HG02852 (cell line): ENCODE results near the gene C5orf58.

Experiments used
- ATAC-seq: cut with Tn5 transposase; IDR thresholded peaks from one replicate; pipeline ENCODE4 v1.9.1; 2021; ENCODE audit warnings: mild to moderate bottlenecking, moderate library complexity; ENCODE audit not compliant: unreplicated experiment

Gene C5orf58

DNA sequence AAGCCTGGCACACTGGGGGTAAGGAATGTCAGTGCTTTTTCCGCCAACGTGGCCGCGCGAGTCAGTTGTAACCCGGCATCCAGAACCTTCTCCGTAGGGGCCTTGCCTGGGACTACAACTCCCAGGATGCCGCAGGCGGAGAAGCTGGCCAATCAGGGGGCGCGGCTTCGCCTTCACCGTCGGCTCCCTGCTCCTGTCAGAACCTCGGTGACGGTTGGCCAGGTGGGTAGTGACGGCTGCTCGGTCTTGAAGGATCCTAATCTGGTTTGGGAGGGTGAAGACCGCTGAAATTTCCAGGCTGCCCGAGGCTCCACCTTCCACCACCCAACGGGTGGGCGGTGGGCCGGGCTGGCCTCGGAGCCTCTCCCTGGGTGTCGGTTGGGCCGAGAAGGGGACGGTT is at the start of gene C5orf58:
TSS of gene C5orf58 (plus strand) at position 200 of the 400 bp plus-strand sequence. CDS start 1,992 bp downstream, outside the sequence.
- no peak for ATAC-seq

DNA sequence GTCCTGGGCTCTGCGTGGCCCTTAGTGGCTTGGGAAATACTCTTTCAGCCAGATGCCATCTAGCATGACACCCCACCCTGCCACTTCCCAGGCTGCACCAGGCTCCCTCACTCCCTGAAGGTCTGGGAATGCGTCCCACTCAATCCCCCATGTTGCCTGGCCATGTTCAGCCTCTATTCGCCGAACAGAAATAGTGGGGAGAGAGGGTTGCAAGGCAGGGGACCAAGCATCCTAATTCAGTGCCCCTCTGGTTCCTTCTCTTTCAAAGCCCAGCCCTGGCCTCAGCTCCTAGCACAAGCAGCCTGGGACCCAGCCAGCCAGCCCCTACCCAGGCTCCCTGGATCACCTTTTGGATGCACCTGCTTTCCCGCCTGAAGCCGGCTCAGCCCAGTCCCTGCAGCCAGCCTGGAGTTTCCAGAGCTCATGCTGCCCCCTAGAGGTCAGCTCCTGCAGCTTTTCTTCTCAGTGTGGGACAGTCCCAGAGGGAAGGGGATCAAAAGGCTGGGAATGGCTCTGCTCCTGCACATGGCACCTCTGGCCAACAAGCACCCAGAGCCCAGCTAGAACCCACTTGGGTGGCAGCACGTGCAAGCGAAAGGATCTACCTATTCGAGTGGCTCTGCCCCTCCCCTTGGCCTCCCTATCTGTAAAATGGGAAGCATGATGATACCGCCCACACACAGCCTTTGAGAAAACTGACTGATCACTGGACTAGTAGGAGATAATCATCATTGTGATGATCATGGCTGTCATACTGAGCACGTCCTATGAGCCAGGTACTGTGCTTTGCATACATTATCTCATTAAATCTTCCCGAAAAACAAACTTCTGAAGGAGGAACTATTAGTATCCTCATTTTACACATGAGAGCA is 48.7 kb upstream of the C5orf58 start:
- no peak for ATAC-seq

DNA sequence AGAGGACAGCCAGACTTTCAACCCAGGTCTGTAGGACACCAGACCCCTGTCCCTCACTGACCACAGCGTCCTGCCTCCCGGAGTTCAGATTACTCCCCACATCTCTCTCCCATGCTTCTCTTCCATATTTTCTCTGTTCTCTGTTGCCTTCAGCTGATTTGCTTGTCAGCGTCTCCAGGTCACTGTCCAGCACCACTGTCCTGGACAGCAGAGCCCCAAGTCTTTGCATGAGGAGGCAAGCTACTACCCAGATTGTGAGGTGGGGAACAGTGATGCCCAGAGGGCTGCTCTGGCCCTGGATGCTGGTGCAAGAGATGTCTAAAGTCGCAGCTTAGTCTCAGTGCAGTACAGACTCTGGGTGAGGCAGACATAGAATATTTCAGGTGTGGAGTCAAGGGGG is 48.0 kb upstream of the C5orf58 start:
- no peak for ATAC-seq

- ATAC-seq, result no peak
Measured at GRCh38 chr5:170186156-170186555, 46.6 kb upstream of the C5orf58 start.

DNA sequence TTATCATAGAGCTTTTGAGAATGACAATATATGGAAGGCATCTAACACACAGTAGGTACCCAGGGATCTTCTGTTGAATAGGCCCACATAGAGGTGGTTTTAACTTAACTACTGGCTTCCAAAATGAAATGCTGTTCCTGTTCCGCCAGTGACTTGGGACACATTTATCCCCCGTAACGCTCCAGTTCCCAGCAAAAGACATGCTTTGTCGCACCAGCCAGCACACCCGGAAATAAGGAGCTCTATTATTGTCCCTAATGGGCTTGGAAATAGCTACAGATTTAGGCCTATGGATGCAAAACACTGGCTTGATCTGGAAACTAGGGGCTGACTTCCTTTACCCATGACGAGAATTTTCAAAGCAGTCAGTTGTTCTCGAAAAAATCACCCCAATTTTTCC is 45.9 kb upstream of the C5orf58 start:
- ATAC-seq, result no peak

DNA sequence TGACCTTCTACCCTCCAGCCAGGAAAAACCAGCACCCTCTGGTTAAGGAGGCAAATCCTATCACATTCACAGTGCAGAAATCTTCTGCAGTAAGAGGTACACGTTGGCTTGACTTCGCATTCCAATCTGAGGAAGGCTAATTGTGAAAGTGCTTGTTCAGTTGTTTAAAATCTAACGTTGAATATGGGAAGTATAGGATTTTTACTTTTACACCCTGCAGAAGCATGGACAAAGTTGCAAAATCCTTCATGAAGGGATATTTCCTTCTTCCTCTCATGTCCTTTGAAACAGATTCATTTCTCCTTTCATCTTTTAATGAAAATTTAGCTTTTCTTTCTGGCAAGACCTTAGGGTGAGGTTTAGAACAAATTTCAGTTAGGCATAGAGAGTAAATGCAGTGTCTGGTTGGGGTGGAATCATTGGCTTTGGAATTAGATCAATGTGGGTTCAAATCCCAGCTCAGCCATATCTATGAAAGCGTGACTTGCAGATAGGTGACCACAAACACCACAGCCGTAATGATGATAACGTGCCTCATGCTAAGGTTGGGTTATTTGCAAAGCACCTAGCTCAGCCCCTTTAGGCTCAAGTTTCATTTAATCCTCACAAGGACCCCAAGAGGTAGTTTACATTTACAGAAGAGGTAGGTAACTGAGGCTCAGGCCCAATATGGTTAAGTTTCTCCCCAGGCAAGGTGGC is 42.2 kb upstream of the C5orf58 start:
- no peak for ATAC-seq

DNA sequence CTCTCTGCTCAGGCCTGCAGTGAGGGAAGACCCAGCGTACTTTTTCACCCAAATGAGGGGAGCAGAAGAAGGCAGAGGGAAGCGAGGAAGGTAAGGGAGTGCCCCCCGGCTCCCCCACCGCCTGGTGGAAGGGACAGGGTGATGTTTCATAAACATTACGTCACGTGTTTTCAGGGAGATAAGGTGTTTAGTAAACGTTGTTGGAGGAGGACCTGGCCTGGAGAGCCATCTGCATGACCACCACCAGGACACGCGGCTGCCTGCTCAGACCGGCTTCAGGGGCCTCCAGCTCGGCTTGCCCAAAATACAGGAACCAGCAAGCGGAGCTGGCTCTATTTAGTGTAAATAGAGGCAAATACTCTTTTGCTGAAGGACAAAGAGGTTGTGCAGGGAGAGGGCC is 40.0 kb upstream of the C5orf58 start:
- no peak for ATAC-seq

- ATAC-seq, result no peak
Measured at GRCh38 chr5:170195961-170196360, 36.8 kb upstream of the C5orf58 start.

GRCh38 chr5:170200876-170201275 is 31.9 kb upstream of the C5orf58 start:
- ATAC-seq, result no peak

GRCh38 chr5:170201311-170201710 is 31.5 kb upstream of the C5orf58 start:
- ATAC-seq, result no peak

DNA sequence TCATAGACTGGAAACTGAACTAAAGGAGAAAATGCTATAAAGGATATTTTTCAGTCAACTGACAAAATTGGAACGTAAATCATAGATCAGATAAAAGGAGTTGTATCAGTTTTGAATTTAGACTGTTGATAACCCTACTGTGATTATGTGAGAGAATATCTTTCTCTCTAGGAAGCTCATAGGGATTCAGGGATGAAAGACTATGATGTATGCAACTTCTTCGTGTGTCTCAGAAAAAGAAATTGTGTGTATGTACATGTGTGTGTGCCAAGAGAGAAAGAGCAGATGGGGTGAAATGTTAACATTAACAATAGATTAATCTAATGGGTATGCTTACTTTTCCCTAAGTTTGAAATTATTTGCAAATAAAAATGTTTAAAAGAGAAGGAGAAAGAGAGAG is 30.7 kb upstream of the C5orf58 start:
- no peak for ATAC-seq

- ATAC-seq, result no peak
Measured at GRCh38 chr5:170204202-170204601, 28.6 kb upstream of the C5orf58 start.

DNA sequence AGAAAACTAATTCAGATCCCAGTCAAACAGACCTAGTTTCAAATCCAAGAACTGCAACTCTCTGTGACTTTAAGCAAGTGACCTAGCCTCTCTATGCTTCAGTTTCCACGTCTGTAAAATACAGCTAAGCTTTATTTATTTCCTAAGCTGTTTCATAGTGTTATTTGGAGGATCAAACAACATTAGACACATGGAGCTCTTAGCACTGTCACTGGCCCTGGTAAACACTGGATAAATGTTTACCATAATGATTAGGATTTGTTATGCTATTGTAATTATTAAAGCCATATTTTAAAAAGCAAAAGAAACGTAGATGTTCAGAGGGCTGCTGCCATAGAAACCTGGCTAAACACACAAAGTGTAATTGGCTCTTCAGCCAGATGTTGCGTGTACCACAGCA is 26.6 kb upstream of the C5orf58 start:
- no peak for ATAC-seq

DNA sequence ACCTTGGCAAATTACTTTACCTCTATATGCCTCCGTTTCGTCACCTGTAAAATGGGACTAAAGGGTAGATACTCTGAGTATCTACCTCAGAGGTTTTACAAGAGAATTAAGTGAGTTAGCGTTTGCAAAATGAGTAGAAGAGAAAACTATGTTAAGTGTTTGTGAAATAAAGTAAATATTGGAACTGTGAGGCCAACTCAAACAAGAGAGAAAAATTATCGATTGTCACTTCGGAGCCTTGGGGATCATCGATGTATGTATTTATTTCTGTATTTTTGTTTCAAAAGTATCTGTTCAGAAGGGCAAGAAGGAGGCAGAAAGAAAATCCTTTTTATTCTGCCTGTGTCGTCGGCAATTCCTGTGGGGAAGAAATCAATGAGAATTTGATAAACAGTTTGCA is 25.8 kb upstream of the C5orf58 start:
- no peak for ATAC-seq

DNA sequence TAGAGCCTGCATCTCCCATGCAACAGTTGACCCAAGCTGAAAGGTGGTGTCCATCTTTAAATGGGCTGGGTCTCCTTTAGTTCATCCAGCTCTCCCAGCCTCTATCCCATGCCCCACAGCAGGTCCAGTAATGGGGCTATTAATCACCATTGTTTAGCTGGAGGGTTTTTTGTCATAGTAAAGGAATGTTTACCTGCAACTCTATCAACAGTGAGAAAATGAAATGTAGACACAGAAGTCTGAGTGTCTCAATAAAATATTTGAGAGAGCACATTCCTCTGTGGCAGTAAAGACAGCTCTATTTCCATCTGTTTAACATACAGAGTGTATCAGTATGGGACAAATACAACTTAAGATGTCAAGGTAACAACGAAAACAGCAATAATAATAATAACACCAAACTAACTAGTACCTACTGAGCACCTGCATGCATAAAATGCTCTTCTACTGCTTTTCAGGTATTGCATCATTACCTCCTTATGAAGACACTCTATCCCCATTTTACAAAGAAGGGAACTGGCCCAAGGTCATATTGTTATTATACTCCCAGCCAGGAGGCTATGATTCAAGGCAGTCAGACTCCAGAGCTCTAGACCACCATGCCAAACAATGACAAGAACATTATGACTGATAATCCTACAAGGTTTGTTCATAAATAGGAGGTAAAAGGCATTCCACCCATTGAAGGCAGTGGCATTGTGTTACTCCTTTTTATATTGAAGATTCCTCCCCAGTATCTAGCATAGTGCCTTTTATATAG is 21.0 kb upstream of the C5orf58 start:
- no peak for ATAC-seq

- ATAC-seq, result no peak
Measured at GRCh38 chr5:170216257-170216864, 16.4 kb upstream of the C5orf58 start.

DNA sequence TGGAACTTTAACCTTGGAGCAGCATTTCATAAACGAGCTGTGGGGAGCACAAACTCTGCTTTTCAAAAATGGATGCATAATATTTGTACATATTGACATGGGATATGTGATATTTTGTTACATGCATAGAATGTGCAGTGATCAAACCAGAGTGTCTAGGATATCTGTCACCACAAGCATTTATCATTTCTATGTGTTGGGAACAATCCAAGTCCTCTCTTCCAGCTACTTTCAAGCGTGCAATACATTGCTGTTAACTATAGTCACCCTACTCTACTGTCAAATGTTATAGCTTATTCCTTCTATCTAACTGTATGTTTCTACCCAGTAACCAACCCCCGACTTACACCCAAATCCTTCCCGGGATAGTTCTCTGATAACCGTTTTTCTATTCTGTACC is 15.0 kb upstream of the C5orf58 start:
- no peak for ATAC-seq

DNA sequence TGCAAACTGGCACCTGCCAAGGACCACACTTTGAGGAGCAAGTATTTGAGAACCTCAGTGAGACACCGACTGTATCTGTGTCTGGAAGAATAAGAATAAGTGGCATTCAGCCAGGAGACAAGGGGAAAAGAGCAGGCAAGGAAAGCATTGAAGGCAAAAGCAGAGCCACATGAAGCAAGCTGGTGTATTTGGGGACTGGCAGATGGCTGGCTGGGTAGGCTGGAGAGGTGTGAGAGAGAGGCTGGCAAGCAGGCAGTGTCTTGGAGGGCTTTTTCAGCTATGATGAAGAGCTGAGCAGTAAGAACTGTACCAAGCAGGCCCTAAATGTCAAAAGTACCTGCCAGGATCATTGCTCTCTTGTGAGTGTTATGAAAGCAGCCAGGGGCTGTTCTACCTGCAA is 14.1 kb upstream of the C5orf58 start:
- no peak for ATAC-seq

DNA sequence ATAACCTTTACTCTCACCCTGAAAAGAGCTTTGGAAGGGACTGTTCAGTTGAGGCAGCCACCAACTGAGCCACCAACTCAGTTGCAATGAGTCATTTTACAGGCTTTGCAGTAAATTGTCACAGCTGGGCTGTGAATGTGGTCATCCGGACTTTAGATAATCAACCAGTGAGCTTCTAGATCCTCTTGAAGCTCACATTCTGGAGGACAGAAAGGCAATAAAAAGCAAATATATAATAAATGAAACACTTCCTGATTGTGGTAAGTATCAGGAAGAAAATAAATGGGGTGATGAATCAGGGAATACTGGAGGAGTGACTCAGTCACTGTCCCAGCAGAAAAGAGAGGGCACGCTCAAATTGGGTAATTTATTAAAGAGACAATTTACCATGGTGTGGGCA is 13.2 kb upstream of the C5orf58 start:
- ATAC-seq, result no peak

GRCh38 chr5:170220191-170220590 is 12.6 kb upstream of the C5orf58 start:
- ATAC-seq, result no peak

- ATAC-seq, result no peak
Measured at GRCh38 chr5:170221327-170221741, 11.5 kb upstream of the C5orf58 start.
